IMR-90 (cell line): Measurements from ENCODE around the gene DSCAML1. TPM values are rescaled to one million over a fixed set of nuclear protein-coding genes. Genes with fewer than 3 reads are reported as not detected.

Source experiments
- ATAC-seq: fragments of 200-7000 bp; cut with Tn5 transposase; 2 replicates; pipeline ENCODE4 v1.9.1; 2020; ENCODE audit warnings: low read depth, mild to moderate bottlenecking, moderate library complexity
- BruUV-seq: library from RNA; stranded (reverse); fragments of 400-500 nt; replicated peaks from 2 replicates; lab custom pipeline; 2021; lab: Mats Ljungman, UMichigan
- CTCF ChIA-PET: fragments of 300-600 bp; formaldehyde crosslinking; extraction: SDS; loops from one replicate; lab custom pipeline; 2021; ENCODE audit warnings: antibody characterized with exemption; lab: Yijun Ruan, JAX
- POLR2A ChIA-PET: fragments of 300-600 bp; sonication (Branson Sonifier 250); formaldehyde crosslinking; loops from one replicate; lab custom pipeline; 2022; ENCODE audit warnings: antibody characterized with exemption; ENCODE audit not compliant: unreplicated experiment; lab: Charles Lee
- DNase-seq: peaks from one replicate; pipeline ENCODE4 v3.0.0; 2013
- H2AFZ ChIP-seq: replicated peaks from 2 replicates; pipeline ENCODE3; 2013; ENCODE audit warnings: low read length, mild to moderate bottlenecking; ENCODE audit not compliant: poor library complexity
- H2AK5ac ChIP-seq: 2 replicates; pipeline ENCODE4 v1.6.1; 2013; ENCODE audit warnings: low read depth, low read length, inconsistent platforms
- H2AK9ac ChIP-seq: replicated peaks from 2 replicates; pipeline ENCODE3; 2013; ENCODE audit warnings: mild to moderate bottlenecking, low read depth, low read length, moderate library complexity; ENCODE audit not compliant: poor library complexity
- H2BK120ac ChIP-seq: 2 replicates; pipeline ENCODE4 v1.6.1; 2013; ENCODE audit warnings: low read depth, low read length, inconsistent platforms
- H2BK15ac ChIP-seq: 3 replicates; pipeline ENCODE4 v1.6.1; 2013; ENCODE audit warnings: low read depth, low read length, inconsistent platforms
- H2BK20ac ChIP-seq: 2 replicates; pipeline ENCODE4 v1.6.1; 2013; ENCODE audit warnings: low read depth, mild to moderate bottlenecking, inconsistent platforms, low read length, moderate library complexity
- H2BK5ac ChIP-seq: 2 replicates; pipeline ENCODE4 v1.6.1; 2013; ENCODE audit warnings: mild to moderate bottlenecking, low read depth, low read length, inconsistent platforms; ENCODE audit not compliant: poor library complexity, severe bottlenecking
- H3K14ac ChIP-seq: replicated peaks from 2 replicates; pipeline ENCODE4 v1.6.1; 2013; ENCODE audit warnings: low read depth, low read length, inconsistent platforms
- H3K18ac ChIP-seq: 2 replicates; pipeline ENCODE4 v1.6.1; 2013; ENCODE audit warnings: low read depth, low read length, control low read depth
- H3K23ac ChIP-seq: 2 replicates; pipeline ENCODE4 v1.6.1; 2013; ENCODE audit warnings: low read depth, low read length, inconsistent platforms
- H3K27ac ChIP-seq: 2 replicates; pipeline ENCODE4 v1.5.1; 2013; ENCODE audit warnings: mild to moderate bottlenecking, control low read depth, low read length; ENCODE audit not compliant: insufficient read depth
- H3K27me3 ChIP-seq: 2 replicates; pipeline ENCODE4 v1.6.1; 2013; ENCODE audit warnings: low read length; ENCODE audit not compliant: control insufficient read depth, insufficient read depth
- H3K36me3 ChIP-seq: 2 replicates; pipeline ENCODE4 v1.6.1; 2013; ENCODE audit warnings: low read length, mixed read lengths; ENCODE audit not compliant: control insufficient read depth, insufficient read depth
- H3K4ac ChIP-seq: 2 replicates; pipeline ENCODE4 v1.6.1; 2013; ENCODE audit warnings: low read depth, low read length, inconsistent platforms
- H3K4me1 ChIP-seq: 2 replicates; pipeline ENCODE4 v1.6.1; 2013; ENCODE audit warnings: low read length, mixed read lengths; ENCODE audit not compliant: control insufficient read depth, insufficient read depth
- H3K4me2 ChIP-seq: 2 replicates; pipeline ENCODE4 v1.6.1; 2013; ENCODE audit warnings: low read depth, mild to moderate bottlenecking, control low read depth, low read length, moderate library complexity
- H3K4me3 ChIP-seq: 2 replicates; pipeline ENCODE4 v1.5.1; 2013; ENCODE audit warnings: low read depth, mild to moderate bottlenecking, control low read depth, low read length, moderate library complexity; ENCODE audit not compliant: insufficient read depth
- H3K56ac ChIP-seq: 2 replicates; pipeline ENCODE4 v1.6.1; 2013; ENCODE audit warnings: low read length, inconsistent platforms; ENCODE audit not compliant: insufficient read depth; ENCODE audit errors: extremely low read depth
- H3K79me1 ChIP-seq, 2 experiments: 2 replicates each; pipeline ENCODE4 v1.6.1; 2013; ENCODE audit warnings: low read length in 2 of 2, inconsistent platforms in 1 of 2, low read depth in 1 of 2
- H3K9ac ChIP-seq: 2 replicates; pipeline ENCODE4 v1.6.1; 2013; ENCODE audit warnings: low read depth, low read length, control low read depth
- H3K9me1 ChIP-seq: 2 replicates; pipeline ENCODE4 v1.6.1; 2013; ENCODE audit warnings: low read length, inconsistent platforms; ENCODE audit not compliant: insufficient read depth
- H3K9me3 ChIP-seq: 2 replicates; pipeline ENCODE4 v1.6.1; 2013; ENCODE audit warnings: low read length; ENCODE audit not compliant: control insufficient read depth, insufficient read depth
- H4K20me1 ChIP-seq: 2 replicates; pipeline ENCODE4 v1.6.1; 2013; ENCODE audit warnings: low read length, inconsistent platforms; ENCODE audit not compliant: insufficient read depth
- H4K5ac ChIP-seq: 2 replicates; pipeline ENCODE4 v1.6.1; 2013; ENCODE audit warnings: mild to moderate bottlenecking, low read depth, low read length, control low read depth
- H4K8ac ChIP-seq, 2 experiments: 2 replicates each; pipeline ENCODE4 v1.6.1; 2013; ENCODE audit warnings: low read depth in 2 of 2, low read length in 2 of 2, control low read depth in 1 of 2, inconsistent platforms in 1 of 2
- H4K91ac ChIP-seq: 2 replicates; pipeline ENCODE4 v1.6.1; 2013; ENCODE audit warnings: low read depth, low read length, inconsistent platforms; ENCODE audit not compliant: insufficient read depth
- BHLHE40 ChIP-seq: fragments of 150-350 bp; IDR thresholded peaks from 2 replicates; pipeline ENCODE4 v1.6.1; 2016; ENCODE audit warnings: mild to moderate bottlenecking, low read depth, low read length
- CEBPB ChIP-seq: IDR thresholded peaks from 2 replicates; pipeline ENCODE4 v1.6.1; 2012; ENCODE audit warnings: low read depth, low read length, improper control_type of control experiment
- CHD1 ChIP-seq: IDR thresholded peaks from 2 replicates; pipeline ENCODE4 v1.6.1; 2012; ENCODE audit warnings: low read depth, low read length, improper control_type of control experiment
- FOS ChIP-seq: fragments of 150-350 bp; IDR thresholded peaks from 2 replicates; pipeline ENCODE4 v1.6.1; 2016; ENCODE audit warnings: low read depth, low read length
- MAFK ChIP-seq: IDR thresholded peaks from 2 replicates; pipeline ENCODE4 v1.6.1; 2012; ENCODE audit warnings: low read depth, low read length, improper control_type of control experiment
- MAZ ChIP-seq: IDR thresholded peaks from 2 replicates; pipeline ENCODE4 v1.6.1; 2012; ENCODE audit warnings: low read depth, mild to moderate bottlenecking, low read length, improper control_type of control experiment, moderate library complexity, borderline replicate concordance
- MXI1 ChIP-seq: IDR thresholded peaks from 2 replicates; pipeline ENCODE4 v1.6.1; 2012; ENCODE audit warnings: low read depth, mild to moderate bottlenecking, low read length, moderate library complexity, borderline replicate concordance
- NFE2L2 ChIP-seq: fragments of 150-350 bp; IDR thresholded peaks from 2 replicates; pipeline ENCODE4 v1.6.1; 2016; ENCODE audit warnings: low read depth, mild to moderate bottlenecking, low read length
- POLR2A ChIP-seq: IDR thresholded peaks from 2 replicates; pipeline ENCODE4 v1.6.1; 2012; ENCODE audit warnings: mild to moderate bottlenecking, low read depth, low read length
- RAD21 ChIP-seq: IDR thresholded peaks from 2 replicates; pipeline ENCODE4 v1.6.1; 2012; ENCODE audit warnings: low read length, improper control_type of control experiment
- RCOR1 ChIP-seq: IDR thresholded peaks from 2 replicates; pipeline ENCODE4 v1.6.1; 2012; ENCODE audit warnings: mild to moderate bottlenecking, low read length, improper control_type of control experiment; ENCODE audit not compliant: insufficient replicate concordance
- RFX5 ChIP-seq: IDR thresholded peaks from 2 replicates; pipeline ENCODE4 v1.8.0; 2012; ENCODE audit warnings: low read depth, mild to moderate bottlenecking, low read length, moderate library complexity
- USF2 ChIP-seq: fragments of 150-350 bp; IDR thresholded peaks from 2 replicates; pipeline ENCODE4 v1.6.1; 2017; ENCODE audit warnings: mild to moderate bottlenecking, antibody characterized with exemption, low read length, low read depth
- WGBS, 2 experiments: methylation state at CpG; one replicate each; pipeline versions ENCODE4 v1.1.5 to v1.1.7; 2013; ENCODE audit warnings: missing lambda C conversion rate in 2 of 2; ENCODE audit not compliant: insufficient read length in 1 of 2; ENCODE audit errors: extremely low coverage in 2 of 2; 5-methylcytosine and 5-hydroxymethylcytosine counted together
- dilution Hi-C: fragments of 300-500 bp; cut with HindIII; formaldehyde crosslinking; loops from one replicate; pipeline ENCODE4 v1.14.3; 2018; ENCODE audit warnings: low sequenced_read_pairs; ENCODE audit not compliant: unreplicated experiment
- in situ Hi-C: fragments of 300-500 bp; cut with MboI; formaldehyde crosslinking; loops from 3 replicates; pipeline ENCODE4 v1.14.3; 2019; ENCODE audit warnings: low sequenced_read_pairs, inconsistent platforms, mixed read lengths
- intact Hi-C: fragments of 100-400 bp; cut with micrococcal nuclease; formaldehyde crosslinking; loops from 2 replicates; pipeline ENCODE4 v1.10.0; 2022
- polyA plus RNA-seq, 3 experiments: library from polyadenylated mRNA; depleted of rRNA; stranded (reverse); fragments of >200 nt; gene quantifications; 2 replicates each; pipeline ENCODE4 v1.2.3, GENCODE V29; 2012; ENCODE audit warnings: low replicate concordance in 1 of 3
- total RNA-seq: library from RNA; depleted of rRNA; stranded (reverse); fragments of >200 nt; gene quantifications from 2 replicates; pipeline ENCODE4 v1.2.3, GENCODE V29; 2012

The DSCAML1 gene
- total and polyA plus RNA-seq, 2 of the 4 experiments (the other 2 are of a cell fraction): not detected

DNA sequence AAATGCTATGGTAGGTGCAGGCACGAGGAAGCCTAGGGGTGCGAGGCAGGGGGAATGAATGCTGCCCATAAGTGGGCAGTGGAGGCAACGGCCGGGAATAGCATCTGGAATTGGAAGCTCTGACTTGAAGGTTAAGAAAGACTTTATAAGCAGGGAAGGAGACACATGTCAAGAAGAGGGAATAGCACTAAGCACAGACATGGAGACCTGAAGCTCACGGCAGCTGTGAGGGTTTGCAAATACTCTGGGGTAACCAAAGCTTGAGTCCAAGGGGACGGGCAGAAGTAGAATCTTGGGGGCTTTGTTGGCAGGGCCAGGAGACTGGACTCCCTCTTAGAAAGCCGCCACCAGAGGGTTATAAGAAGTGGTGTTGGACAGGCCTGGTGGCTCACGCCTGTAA is 356.8 kb downstream of the DSCAML1 start:
- no peak overlapping the region for H4K5ac ChIP-seq
- no peak overlapping the region for H3K56ac ChIP-seq
- no peak overlapping the region for H2AFZ ChIP-seq
- H2AK5ac ChIP-seq: no peak overlapping the region
- H3K9me1 ChIP-seq: no peaks in the 10 kb centered on the region
- H3K4me2 ChIP-seq: no peak overlapping the region
- no TSS peak for BruUV-seq
- no peak for ATAC-seq
- dilution Hi-C loops (no loop called here), intact Hi-C loops (no loop called here), in situ Hi-C loops (loop anchor here (10.0 kb wide), 1 partner anchor 365 kb away; no protein-coding TSS in a partner anchor)
- no peaks in the 10 kb centered on the region for H3K9me3 ChIP-seq
- no peak overlapping the region for H2BK20ac ChIP-seq
- H4K91ac ChIP-seq: no peak overlapping the region
- no peak overlapping the region for H2BK15ac ChIP-seq
- no peak overlapping the region for H3K14ac ChIP-seq
- H3K9ac ChIP-seq: no peak overlapping the region
- H3K4ac ChIP-seq: no peak overlapping the region
- no peak for DNase-seq
- H3K27me3 ChIP-seq: peaks cover 60% of the 10 kb centered on the region
- no peak overlapping the region for H2BK120ac ChIP-seq
- no peak overlapping the region for H2BK5ac ChIP-seq
- WGBS, 2 experiments: 56% methylated on average over 4 of the region's 8 CpGs; no CpG with 5 or more reads in 1 of the 2 experiments
- no peaks in the 10 kb centered on the region; the same call in 1 of the 2 replicates for H4K20me1 ChIP-seq
- no peak overlapping the region for H4K8ac ChIP-seq
- no peak overlapping the region for H3K18ac ChIP-seq
- H3K23ac ChIP-seq: no peak overlapping the region
- no peaks in the 10 kb centered on the region for H3K79me1 ChIP-seq
- TF ChIP-seq CEBPB (no peak), MAFK (no peak), RAD21 (no peak), RCOR1 (no peak), CHD1 (no peak), USF2 (no peak), FOS (no peak), NFE2L2 (no peak), MXI1 (no peak), MAZ (no peak), RFX5 (no peak), POLR2A (no peak), BHLHE40 (no peak)
- H3K27ac ChIP-seq: no peak overlapping the region
- H3K4me1 ChIP-seq: no peaks in the 10 kb centered on the region
- H2AK9ac ChIP-seq: no peak overlapping the region
- POLR2A ChIA-PET: no interaction called here
- no peak overlapping the region for H3K4me3 ChIP-seq
- CTCF ChIA-PET: interaction anchor here (1.0 kb wide), 1 partner anchor 14 kb away, joined by 3 read pairs; no protein-coding TSS in a partner anchor
- H3K36me3 ChIP-seq: no peaks in the 10 kb centered on the region
